ENCODE results near the gene ALPK3.
A peak's percentile ranks its signal among the peaks of the same experiment; 100 is the strongest.

Gene ALPK3

DNA sequence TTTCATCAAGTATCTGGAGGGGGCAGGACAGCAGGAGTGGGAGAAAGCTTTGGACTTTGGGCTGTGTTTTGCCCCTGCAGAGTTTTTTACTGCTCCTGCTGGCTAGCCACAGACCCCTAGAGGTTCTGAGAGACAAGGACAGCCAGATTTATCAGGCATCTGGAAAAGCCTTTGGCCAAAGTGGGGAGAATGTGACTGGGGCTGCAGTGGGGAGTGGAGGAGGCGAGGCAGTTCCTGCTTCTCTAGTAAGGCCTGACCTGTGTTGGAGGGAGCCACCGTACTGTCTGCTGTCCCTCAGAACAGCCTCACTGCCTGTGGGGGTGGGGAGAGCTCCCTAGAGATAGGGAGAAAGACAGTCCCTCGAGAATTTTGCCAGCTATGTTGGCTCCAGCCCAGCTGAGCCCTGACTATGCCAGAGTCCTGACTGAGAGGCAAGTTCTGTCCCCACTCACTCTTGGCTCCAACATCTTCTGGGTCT, 2.2 kb downstream of the ALPK3 start:
- no peak for TF ChIP-seq CTCF (conservative IDR thresholded peaks at IDR 0.05; ENCODE audit: control insufficient read depth, insufficient read depth, low read depth, low read length)
- no peak for DNase-seq (ENCODE audit: low read depth)
- no peak overlapping the region for H3K4me3 ChIP-seq (ENCODE audit: control insufficient read depth, low read depth, low read length)

- TF ChIP-seq CTCF (conservative IDR thresholded peaks at IDR 0.05; ENCODE audit: control insufficient read depth, insufficient read depth, low read depth, low read length) = no peak
- DNase-seq (ENCODE audit: low read depth) = no peak
- no peak overlapping the region for H3K4me3 ChIP-seq (ENCODE audit: control insufficient read depth, low read depth, low read length)
These were observed 2.6 kb downstream of the ALPK3 start for GRCh38 chr15:84819791-84820190.

DNA sequence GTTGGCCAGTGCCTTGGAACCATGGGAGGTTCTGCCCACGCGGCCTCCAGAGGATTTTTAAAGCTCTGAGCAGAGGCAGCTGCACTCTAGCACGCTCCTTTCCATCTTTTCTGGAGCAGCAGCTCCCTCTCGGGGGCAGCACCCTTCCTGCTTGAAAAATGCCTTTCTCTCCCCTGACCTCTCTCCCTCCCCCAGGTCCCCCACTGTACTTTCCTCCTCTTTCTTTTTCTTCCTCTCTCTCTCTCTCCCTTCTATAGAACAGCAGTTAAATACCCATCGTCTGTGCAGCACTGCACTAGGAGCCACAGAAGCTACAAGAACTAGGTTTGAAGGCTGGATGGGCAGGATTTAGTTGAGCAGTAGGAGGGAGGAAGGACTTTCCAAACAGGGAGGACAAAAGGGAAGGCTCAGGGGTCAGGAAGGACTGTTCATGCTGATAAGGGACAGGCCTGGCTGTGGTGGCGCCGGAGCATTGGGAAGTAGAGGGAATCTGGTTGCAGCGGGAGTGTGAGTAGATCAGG, 4.4 kb downstream of the ALPK3 start:
- DNase-seq (ENCODE audit: low read depth) = peak; percentile 44
- TF ChIP-seq CTCF (conservative IDR thresholded peaks at IDR 0.05; ENCODE audit: control insufficient read depth, insufficient read depth, low read depth, low read length) = peak; percentile 28
- H3K4me3 ChIP-seq (ENCODE audit: control insufficient read depth, low read depth, low read length) = no peak overlapping the region

DNA sequence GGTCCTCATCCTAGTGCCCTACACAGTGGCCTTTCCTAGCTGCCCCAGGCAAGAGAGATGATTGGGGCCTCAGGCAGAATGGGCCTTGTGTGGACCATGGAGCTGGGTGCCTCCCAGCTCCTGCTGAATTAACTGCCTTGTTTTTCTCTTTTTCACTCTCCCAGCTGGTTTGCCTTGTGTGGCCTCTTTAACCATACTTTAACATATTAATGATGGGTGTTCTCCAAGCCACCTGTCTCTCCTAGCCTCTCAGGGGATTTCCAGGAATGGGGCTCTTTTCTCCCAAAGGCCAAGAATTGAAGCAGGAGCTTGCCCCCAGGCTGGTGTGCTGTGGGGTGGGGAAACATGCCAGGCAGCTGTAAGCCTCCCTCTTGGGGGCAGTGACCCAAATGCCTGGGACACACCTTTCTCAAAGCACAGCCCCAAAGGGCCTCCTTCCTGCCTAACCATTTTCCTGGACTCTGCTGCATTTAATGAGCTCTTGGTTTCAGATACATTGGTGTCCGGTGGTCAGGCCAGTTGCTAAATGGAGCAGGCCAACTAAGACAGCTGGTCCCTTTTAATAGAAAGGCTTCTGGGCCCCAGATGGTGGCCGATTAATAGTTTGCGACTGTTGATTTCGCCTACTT, 5.6 kb downstream of the ALPK3 start:
- DNase-seq (ENCODE audit: low read depth) = no peak
- TF ChIP-seq CTCF (conservative IDR thresholded peaks at IDR 0.05; ENCODE audit: control insufficient read depth, insufficient read depth, low read depth, low read length) = no peak
- no peak overlapping the region for H3K4me3 ChIP-seq (ENCODE audit: control insufficient read depth, low read depth, low read length)

- no peak for TF ChIP-seq CTCF (conservative IDR thresholded peaks at IDR 0.05; ENCODE audit: control insufficient read depth, insufficient read depth, low read depth, low read length)
- no peak for DNase-seq (ENCODE audit: low read depth)
- H3K4me3 ChIP-seq (ENCODE audit: control insufficient read depth, low read depth, low read length) = no peak overlapping the region
These were observed 6.2 kb downstream of the ALPK3 start for GRCh38 chr15:84823282-84823878.

DNA sequence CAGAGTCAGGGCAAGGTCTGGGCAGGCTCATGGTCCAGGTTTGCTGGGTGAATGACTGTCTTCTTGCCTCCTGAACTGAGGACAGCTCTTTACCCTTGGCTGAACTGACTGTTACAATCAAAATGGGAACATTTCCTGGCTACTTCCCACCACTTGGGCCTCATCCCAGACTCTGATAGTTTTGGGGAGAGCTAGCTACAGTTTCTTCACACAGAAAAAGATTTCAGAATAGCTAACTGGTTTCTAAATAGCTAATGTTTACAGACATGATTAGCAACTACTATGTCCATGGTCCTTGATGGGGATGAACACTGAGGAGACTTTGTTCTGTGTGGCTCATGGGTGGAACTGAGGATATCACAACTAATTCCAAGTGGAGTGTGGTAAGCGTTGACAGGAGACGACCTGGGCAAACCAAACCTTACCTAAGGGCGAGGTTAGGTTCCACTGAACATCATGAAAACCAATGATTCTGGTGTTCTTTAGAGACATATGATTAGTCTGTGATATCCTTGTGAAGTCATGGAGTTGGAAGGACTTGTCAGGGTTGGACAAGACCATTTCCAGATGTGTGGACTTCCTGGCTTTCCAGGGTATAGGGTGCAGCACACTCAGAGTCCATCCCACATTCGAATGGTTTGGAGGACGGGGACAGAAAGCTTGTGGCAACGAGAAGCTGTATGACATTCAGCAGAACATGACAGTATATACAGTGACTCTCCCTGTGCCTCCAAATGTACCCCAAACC, 7.3 kb downstream of the ALPK3 start:
- peak; percentile 48 for DNase-seq (ENCODE audit: low read depth)
- no peak for TF ChIP-seq CTCF (conservative IDR thresholded peaks at IDR 0.05; ENCODE audit: control insufficient read depth, insufficient read depth, low read depth, low read length)
- H3K4me3 ChIP-seq (ENCODE audit: control insufficient read depth, low read depth, low read length) = no peak overlapping the region
